GM10266 (cell line): ENCODE data around the gene NGB.
"Not testable (repeated sequence)": the region's sequence is repeated elsewhere in the genome, so short reads cannot be mapped to it uniquely, and the experiment has no call there.

Source experiments
- DNase-seq: peaks from one replicate; pipeline ENCODE4 v3.0.0; 2012; ENCODE audit errors: extremely low spot score
- TF ChIP-seq, protein P1 (sequence below): IDR thresholded peaks from 2 replicates; pipeline ENCODE4 v1.5.1; 2012; ENCODE audit warnings: mild to moderate bottlenecking, low read depth; ENCODE audit not compliant: control insufficient read depth, insufficient read depth; ENCODE audit errors: missing control alignments

Gene NGB, protein sequence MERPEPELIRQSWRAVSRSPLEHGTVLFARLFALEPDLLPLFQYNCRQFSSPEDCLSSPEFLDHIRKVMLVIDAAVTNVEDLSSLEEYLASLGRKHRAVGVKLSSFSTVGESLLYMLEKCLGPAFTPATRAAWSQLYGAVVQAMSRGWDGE

DNA sequence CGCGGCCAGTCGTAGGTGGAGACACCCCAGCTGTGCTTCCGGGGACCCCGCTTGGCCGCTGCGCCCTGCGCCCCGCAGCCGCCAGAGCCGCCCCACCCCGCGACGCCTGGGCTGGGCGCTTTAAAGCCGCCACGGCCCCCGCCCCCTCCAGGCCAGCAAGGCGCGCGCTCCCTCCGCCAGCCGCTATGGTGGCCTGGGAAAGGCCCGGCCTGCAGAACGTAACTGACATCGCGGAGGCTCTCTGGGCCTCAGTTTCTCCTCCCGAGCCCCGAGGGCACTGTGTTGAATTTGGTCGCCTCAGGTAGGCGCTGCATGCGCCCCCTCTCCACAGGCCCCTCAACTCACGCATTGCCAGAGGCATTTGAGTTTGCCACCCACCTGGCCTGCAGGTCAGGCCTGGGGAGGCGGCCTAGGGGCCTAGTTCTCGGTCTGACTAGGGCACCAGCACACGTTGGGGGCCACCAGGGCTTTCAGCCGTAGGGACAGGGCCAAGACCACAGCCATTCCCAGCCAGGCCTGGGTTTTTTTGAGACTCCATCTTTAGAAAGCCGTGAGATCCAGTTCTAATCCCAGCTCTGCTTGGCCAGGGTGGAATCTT lies at the start of gene NGB:
NGB (minus strand) TSS at position 94 of the 598 bp plus-strand sequence. CDS start 269 bp downstream, outside the sequence.
- DNase-seq: no peak
- TF ChIP-seq, protein P1, sequence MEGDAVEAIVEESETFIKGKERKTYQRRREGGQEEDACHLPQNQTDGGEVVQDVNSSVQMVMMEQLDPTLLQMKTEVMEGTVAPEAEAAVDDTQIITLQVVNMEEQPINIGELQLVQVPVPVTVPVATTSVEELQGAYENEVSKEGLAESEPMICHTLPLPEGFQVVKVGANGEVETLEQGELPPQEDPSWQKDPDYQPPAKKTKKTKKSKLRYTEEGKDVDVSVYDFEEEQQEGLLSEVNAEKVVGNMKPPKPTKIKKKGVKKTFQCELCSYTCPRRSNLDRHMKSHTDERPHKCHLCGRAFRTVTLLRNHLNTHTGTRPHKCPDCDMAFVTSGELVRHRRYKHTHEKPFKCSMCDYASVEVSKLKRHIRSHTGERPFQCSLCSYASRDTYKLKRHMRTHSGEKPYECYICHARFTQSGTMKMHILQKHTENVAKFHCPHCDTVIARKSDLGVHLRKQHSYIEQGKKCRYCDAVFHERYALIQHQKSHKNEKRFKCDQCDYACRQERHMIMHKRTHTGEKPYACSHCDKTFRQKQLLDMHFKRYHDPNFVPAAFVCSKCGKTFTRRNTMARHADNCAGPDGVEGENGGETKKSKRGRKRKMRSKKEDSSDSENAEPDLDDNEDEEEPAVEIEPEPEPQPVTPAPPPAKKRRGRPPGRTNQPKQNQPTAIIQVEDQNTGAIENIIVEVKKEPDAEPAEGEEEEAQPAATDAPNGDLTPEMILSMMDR: no peak

DNA sequence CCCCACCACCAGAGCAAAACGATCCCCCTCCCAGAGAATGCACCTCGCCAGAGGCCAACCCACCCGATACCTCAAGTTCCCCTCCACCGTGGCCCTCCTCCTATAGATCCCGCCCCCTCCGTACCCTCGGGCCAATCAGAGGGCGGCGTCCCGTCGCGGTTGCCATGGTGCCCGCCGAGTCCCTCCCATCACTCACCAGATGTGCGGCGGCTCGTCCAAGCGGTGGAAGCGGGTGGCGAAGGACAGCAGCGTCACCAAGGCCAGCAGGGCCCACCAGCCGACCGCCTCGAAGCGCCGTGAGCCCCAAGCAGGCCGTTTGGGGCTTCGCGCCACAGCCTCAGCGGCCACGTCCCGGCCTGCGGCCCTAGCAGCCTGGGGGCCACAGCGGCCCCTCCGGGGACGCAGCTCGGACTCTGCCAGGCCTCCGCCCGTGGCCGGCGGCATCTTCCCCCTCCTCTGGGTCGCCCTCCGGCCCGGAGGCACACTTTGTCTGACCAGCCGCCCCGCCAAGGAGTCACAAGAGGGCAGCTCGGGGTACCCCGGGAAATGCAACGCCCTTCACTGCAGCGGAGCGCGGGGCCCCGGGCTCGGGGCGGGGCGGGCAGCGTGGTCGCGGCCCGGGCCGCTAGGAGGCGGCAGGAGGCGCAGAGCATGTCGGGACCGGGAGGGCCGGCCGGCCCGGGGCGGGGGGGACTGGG lies 49.4 kb upstream of the NGB start, which contains the start of gene POMT2:
POMT2 (minus strand) TSS at position 646 of the 698 bp plus-strand sequence; CDS start at position 444, 202 bp downstream.
- TF ChIP-seq, protein P1: peak; percentile 47
- DNase-seq: peak; percentile 92

DNA sequence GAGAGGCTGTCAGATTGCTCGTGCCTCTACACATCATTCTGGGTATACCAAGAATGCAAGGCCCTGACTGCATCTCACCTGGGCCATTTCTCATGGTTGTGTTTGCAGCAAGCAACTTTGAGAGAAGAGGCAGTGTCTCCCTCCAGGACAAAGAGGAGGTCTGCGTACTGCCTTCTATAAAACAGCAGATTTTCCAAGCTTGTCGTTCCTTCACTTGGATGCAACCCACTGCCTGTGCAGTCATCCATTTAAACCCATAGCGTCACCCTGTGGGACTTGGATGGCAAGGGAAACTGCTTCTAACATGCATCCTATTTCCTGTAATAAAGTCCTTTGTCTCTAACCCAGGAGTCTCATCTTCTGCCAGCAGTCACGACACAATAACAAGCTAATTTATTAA lies 48.4 kb upstream of the NGB start:
- TF ChIP-seq, protein P1: no peak
- no peak for DNase-seq

DNA sequence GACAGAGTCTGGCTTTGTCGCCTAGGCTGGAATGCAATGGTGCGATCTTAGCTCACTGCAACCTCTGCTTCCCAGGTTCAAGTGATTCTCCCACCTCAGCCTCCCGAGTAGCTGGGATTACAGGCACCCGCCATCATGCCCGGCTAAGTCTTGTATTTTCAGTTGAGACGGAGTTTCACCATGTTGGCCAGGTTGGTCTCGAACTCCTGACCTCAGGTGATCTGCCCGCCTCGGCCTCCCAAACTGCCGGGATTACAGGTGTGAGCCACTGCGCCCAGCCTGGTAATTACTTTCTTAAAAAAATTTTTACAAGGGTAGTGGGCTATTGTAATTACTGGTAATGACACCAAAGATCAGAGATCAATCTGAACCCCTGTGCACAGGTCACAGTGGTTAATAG lies 47.8 kb upstream of the NGB start:
- DNase-seq: not testable (repeated sequence)

DNA sequence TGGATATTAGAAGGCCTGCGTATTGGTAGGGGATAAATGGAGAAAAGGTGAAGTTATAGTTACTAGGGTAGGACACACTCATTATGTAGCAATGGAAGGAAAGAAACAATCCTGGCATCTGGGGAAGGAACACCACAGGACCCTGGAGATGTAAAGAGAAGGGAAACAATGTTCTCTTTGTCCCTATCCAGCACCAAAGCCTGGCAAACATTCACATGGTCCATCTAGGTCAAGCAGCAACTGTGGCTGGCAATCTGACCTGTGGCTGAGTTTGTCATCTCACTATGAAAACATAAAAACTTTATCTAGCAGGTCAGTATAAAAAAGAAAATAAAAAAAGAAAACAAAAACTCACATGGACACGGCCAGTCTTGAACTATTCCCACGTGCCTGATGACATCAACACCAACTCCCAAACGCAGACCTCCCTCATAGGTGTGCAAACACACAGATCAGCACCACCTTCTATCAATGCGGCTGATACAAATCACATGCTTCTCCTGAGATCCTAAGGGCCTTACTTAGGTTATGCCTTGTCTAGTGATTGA lies 47.1 kb upstream of the NGB start:
- TF ChIP-seq, protein P1: no peak
- DNase-seq: no peak

DNA sequence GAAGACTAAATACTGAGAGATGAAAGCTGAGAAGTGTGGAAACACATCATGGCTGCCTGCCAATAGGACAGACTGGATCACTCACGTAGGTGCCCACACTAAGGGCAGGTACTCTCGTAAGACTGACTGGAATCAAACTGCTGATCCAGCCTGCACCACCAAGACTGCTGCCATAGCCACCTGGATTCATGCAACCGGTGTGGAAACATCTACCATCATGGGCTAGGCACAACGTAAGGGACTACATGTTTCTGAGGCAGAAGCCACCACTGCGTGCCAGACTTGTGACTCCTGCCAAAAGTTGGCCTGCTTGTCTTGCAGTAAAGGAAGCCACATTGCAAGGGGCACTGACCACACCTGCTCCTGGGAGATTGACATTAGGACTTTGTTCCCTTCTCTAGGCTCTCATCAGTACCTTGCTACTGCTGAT lies 45.9 kb upstream of the NGB start:
- no peak for DNase-seq
- TF ChIP-seq, protein P1: no peak

DNA sequence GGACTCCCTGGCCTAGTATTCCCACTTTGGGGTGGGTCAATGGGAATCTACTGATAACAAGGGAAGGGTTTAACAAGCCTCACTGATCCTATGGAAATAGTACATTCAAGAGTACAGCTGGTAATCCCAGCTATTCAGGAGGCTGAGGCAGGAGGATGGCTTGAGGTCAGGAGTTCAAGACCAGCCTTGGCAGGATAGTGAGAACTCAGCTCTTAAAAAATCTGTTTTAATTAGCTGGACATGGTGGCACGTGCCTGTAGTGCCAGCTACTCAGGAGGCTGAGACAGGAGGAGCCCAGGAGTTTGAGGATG lies 45.1 kb upstream of the NGB start:
- TF ChIP-seq, protein P1: no peak
- DNase-seq: no peak
